RWPE2 (cell line): ENCODE results near the gene CD2.

Source experiments
- ATAC-seq: fragments of 200-7000 bp; cut with Tn5 transposase; 3 replicates; pipeline ENCODE4 v1.9.1; 2021; ENCODE audit warnings: low read depth
- DNase-seq: peaks from one replicate; pipeline ENCODE4 v3.0.0-alpha.2; 2020; ENCODE audit warnings: low spot score
- H3K27ac ChIP-seq: fragments of 450-650 bp; 2 replicates; pipeline ENCODE4 v1.5.1; 2017; ENCODE audit warnings: mild to moderate bottlenecking; ENCODE audit not compliant: poor library complexity, severe bottlenecking
- H3K27me3 ChIP-seq: fragments of 250-450 bp; sonication (Bioruptor Pico); 2 replicates; pipeline ENCODE4 v1.5.1; 2021; ENCODE audit warnings: mild to moderate bottlenecking, moderate library complexity; ENCODE audit not compliant: insufficient read depth, poor library complexity, severe bottlenecking
- H3K36me3 ChIP-seq: fragments of 250-450 bp; sonication (Bioruptor Pico); 2 replicates; pipeline ENCODE4 v1.5.1; 2020; ENCODE audit warnings: low read depth, mild to moderate bottlenecking, moderate library complexity
- H3K4me1 ChIP-seq: fragments of 250-450 bp; sonication (Bioruptor Pico); 2 replicates; pipeline ENCODE4 v1.5.1; 2021; ENCODE audit warnings: mild to moderate bottlenecking, moderate library complexity; ENCODE audit not compliant: insufficient read depth, poor library complexity, severe bottlenecking
- H3K4me3 ChIP-seq: fragments of 250-450 bp; sonication (Bioruptor Pico); 2 replicates; pipeline ENCODE4 v1.5.1; 2021; ENCODE audit warnings: mild to moderate bottlenecking, moderate library complexity; ENCODE audit not compliant: severe bottlenecking
- H3K9me3 ChIP-seq: fragments of 250-450 bp; sonication (Bioruptor Pico); 2 replicates; pipeline ENCODE4 v1.5.1; 2021; ENCODE audit warnings: mild to moderate bottlenecking, moderate library complexity; ENCODE audit not compliant: severe bottlenecking
- TF ChIP-seq, protein P1 (sequence below): fragments of 450-650 bp; IDR thresholded peaks from one replicate; pipeline ENCODE4 v1.5.1; 2017; ENCODE audit warnings: mild to moderate bottlenecking, moderate library complexity; ENCODE audit not compliant: poor library complexity, severe bottlenecking

CD2 gene

GRCh38 chr1:116716391-116716790 is 37.8 kb upstream of the CD2 start:
- no peak overlapping the region for H3K27ac ChIP-seq
- no peaks in the 10 kb centered on the region for H3K36me3 ChIP-seq
- H3K9me3 ChIP-seq = no peaks in the 10 kb centered on the region
- ATAC-seq (no peak), DNase-seq (no peak)
- no peaks in the 10 kb centered on the region for H3K27me3 ChIP-seq
- peaks cover 8% of the 10 kb centered on the region for H3K4me1 ChIP-seq
- H3K4me3 ChIP-seq = no peak overlapping the region
- TF ChIP-seq, protein P1, sequence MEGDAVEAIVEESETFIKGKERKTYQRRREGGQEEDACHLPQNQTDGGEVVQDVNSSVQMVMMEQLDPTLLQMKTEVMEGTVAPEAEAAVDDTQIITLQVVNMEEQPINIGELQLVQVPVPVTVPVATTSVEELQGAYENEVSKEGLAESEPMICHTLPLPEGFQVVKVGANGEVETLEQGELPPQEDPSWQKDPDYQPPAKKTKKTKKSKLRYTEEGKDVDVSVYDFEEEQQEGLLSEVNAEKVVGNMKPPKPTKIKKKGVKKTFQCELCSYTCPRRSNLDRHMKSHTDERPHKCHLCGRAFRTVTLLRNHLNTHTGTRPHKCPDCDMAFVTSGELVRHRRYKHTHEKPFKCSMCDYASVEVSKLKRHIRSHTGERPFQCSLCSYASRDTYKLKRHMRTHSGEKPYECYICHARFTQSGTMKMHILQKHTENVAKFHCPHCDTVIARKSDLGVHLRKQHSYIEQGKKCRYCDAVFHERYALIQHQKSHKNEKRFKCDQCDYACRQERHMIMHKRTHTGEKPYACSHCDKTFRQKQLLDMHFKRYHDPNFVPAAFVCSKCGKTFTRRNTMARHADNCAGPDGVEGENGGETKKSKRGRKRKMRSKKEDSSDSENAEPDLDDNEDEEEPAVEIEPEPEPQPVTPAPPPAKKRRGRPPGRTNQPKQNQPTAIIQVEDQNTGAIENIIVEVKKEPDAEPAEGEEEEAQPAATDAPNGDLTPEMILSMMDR = no peak

DNA sequence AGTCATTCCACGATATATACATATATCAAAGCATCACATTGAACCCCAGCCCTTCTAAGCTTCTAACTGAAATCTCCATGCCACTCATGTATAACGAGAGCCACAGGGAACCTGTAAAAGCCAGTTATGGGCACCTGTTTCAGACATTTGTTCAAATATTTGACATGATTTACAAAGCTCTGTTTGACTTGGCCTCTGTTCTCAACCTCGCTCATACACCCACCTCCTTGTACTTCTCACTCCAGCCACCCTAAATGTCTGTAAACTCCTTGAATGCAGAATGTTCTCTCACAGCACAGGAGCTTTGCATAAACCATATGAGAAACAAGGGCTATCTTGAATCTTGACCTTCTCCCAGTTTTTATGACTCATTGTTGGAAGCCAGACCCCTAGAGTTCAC is 36.9 kb upstream of the CD2 start:
- no peak overlapping the region for H3K4me3 ChIP-seq
- H3K9me3 ChIP-seq = no peaks in the 10 kb centered on the region
- no peak for DNase-seq
- no peaks in the 10 kb centered on the region for H3K27me3 ChIP-seq
- no peaks in the 10 kb centered on the region for H3K36me3 ChIP-seq
- ATAC-seq = no peak
- TF ChIP-seq, protein P1 = no peak
- peaks cover 15% of the 10 kb centered on the region for H3K4me1 ChIP-seq
- no peak overlapping the region for H3K27ac ChIP-seq

DNA sequence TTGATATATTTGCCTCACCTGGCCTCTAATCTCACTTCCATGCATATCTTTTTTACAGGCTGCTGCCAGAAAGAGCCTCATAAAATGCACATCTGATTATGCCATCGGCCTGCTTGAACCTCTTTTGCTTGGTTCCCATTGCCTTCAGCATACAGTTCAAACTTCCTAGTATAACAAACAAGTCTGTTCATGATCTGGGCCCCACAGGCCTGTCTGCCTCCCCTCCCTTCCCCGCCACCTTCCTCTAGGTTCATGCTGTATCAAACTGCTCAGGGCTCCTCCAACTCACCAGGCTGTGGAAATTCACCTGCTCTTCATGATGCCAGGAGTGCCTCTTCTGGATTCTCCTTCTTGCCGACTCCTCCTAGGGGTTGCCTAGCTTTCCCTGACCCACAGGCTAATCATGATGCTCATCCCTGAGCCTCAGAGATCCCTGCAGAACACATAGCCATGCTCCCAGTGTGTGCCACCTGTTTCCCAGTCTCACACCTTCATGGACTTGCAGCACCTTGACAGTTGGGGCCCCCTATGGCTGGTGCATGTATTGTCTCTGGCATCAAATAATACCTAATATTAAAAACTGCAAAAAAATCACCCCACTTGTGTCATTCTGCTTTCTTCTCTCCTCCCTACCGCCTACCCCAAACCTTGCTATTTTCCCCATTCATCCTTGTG is 33.7 kb upstream of the CD2 start:
- peaks cover 25% of the 10 kb centered on the region for H3K4me1 ChIP-seq
- no peaks in the 10 kb centered on the region for H3K9me3 ChIP-seq
- ATAC-seq (0 out of 3 replicates have a peak, but pooled peaks have one; percentile 17), DNase-seq (no peak)
- no peak overlapping the region for H3K4me3 ChIP-seq
- no peak overlapping the region for H3K27ac ChIP-seq
- no peaks in the 10 kb centered on the region for H3K27me3 ChIP-seq
- no peaks in the 10 kb centered on the region for H3K36me3 ChIP-seq
- TF ChIP-seq, protein P1 = no peak

DNA sequence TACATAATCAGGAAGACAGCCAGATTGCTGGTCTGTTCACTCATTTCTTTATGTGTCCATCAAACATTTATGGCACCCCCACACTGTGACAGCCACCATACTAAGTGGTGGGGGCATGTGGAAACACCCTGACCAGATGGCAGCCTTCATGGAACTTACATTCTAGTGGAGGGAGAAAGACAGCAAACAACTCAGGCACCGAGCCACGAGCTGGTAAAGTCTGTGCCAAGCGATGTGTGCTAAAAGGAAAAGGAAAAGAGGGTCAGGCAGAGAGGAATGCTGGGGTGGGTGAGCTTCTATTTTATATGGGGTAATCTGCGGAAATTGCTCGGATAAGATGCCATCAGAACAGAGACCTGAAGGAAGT is 33.2 kb upstream of the CD2 start:
- no peaks in the 10 kb centered on the region for H3K9me3 ChIP-seq
- no peaks in the 10 kb centered on the region for H3K27me3 ChIP-seq
- H3K36me3 ChIP-seq = no peaks in the 10 kb centered on the region
- H3K4me1 ChIP-seq = peaks cover 25% of the 10 kb centered on the region
- H3K27ac ChIP-seq = no peak overlapping the region
- TF ChIP-seq, protein P1 = no peak
- no peak overlapping the region for H3K4me3 ChIP-seq
- no peak for ATAC-seq
- DNase-seq = no peak

- TF ChIP-seq, protein P1 = no peak
- Histone ChIP-seq H3K4me1 (peaks cover 25% of the 10 kb centered on the region), H3K9me3 (no peaks in the 10 kb centered on the region), H3K36me3 (no peaks in the 10 kb centered on the region), H3K27me3 (no peaks in the 10 kb centered on the region), H3K4me3 (no peak overlapping the region), H3K27ac (peak overlapping the region; percentile 71)
- ATAC-seq (no peak), DNase-seq (no peak)
Measured at GRCh38 chr1:116721451-116722007, 32.7 kb upstream of the CD2 start.
